K562 (cell line): ENCODE measurements around the gene ZBTB46. TPM values are rescaled to one million over a fixed set of nuclear protein-coding genes. Genes with fewer than 3 reads are reported as not detected.

Source experiments
- ATAC-seq: fragments of 200-7000 bp; cut with Tn5 transposase; 3 replicates; pipeline ENCODE4 v1.9.1; 2020; ENCODE audit warnings: moderate library complexity
- BruUV-seq: library from RNA; stranded (reverse); fragments of 400-500 nt; replicated peaks from 2 replicates; lab custom pipeline; 2021; lab: Mats Ljungman, UMichigan
- CTCF ChIA-PET: fragments of 300-600 bp; formaldehyde crosslinking; extraction: SDS; loops from one replicate; lab custom pipeline; 2021; ENCODE audit warnings: low intra/inter-chr PET ratio; lab: Yijun Ruan, JAX
- POLR2A ChIA-PET: fragments of 300-600, 350-650 bp; sonication (Branson Sonifier 250); formaldehyde crosslinking; extraction: SDS; loops from one replicate; lab custom pipeline; 2021; ENCODE audit warnings: antibody characterized with exemption, inconsistent platforms; lab: Yijun Ruan, JAX
- DNase-seq, 4 experiments: peaks; one replicate each; pipeline versions ENCODE4 v3.0.0 to v3.0.0-alpha.2; 2011 to 2018; ENCODE audit warnings: low spot score in 3 of 4, mixed read lengths in 3 of 4; ENCODE audit errors: extremely low read depth in 1 of 4
- FAIRE-seq: peaks from 2 replicates; lab custom pipeline; 2011; peaks lifted over from hg19 to GRCh38; lab: Jason Lieb, UNC
- H2AFZ ChIP-seq: 2 replicates; pipeline ENCODE4 v1.6.0; 2011; ENCODE audit warnings: low read depth, low read length, control low read depth, inconsistent platforms
- H3K27ac ChIP-seq: fragments of 200-600 bp; 3 replicates; pipeline ENCODE4 v1.8.0; 2011; ENCODE audit warnings: low read depth, mild to moderate bottlenecking, control low read depth, inconsistent platforms, low read length, moderate library complexity, mixed read lengths; ENCODE audit errors: extremely low read depth
- H3K27me3 ChIP-seq, 2 experiments: fragments of 300-600 bp in 1 of 2; 2 replicates in 1 of 2; 3 replicates in 1 of 2; pipeline versions ENCODE4 v1.6.0 to v1.8.0; 2011; ENCODE audit warnings: inconsistent platforms in 2 of 2, low read length in 2 of 2, mild to moderate bottlenecking in 1 of 2, mixed read lengths in 1 of 2, moderate library complexity in 1 of 2; ENCODE audit not compliant: control insufficient read depth in 2 of 2, insufficient read depth in 2 of 2
- H3K36me3 ChIP-seq: fragments of 300-600 bp; 3 replicates; pipeline ENCODE4 v1.8.0; 2011; ENCODE audit warnings: mild to moderate bottlenecking, low read length, inconsistent platforms; ENCODE audit not compliant: control insufficient read depth, insufficient read depth
- H3K4me1 ChIP-seq, 2 experiments: fragments of 200-600 bp in 1 of 2; replicated peaks in 1 of 2; 2 replicates in 1 of 2; 3 replicates in 1 of 2; pipeline versions ENCODE4 v1.5.1 to v1.8.0; 2011; ENCODE audit warnings: inconsistent platforms in 2 of 2, low read length in 2 of 2, mild to moderate bottlenecking in 1 of 2, mixed read lengths in 1 of 2, moderate library complexity in 1 of 2; ENCODE audit not compliant: control insufficient read depth in 2 of 2, insufficient read depth in 2 of 2
- H3K4me2 ChIP-seq: 2 replicates; pipeline ENCODE4 v1.6.1; 2011; ENCODE audit warnings: low read length, control low read depth, inconsistent platforms, mixed read lengths; ENCODE audit not compliant: insufficient read depth
- H3K4me3 ChIP-seq: fragments of 200-600 bp; sonication (generic), shearing (Covaris generic); 2 replicates; pipeline ENCODE4 v1.5.1; 2016; ENCODE audit warnings: control low read depth, inconsistent platforms
- H3K79me2 ChIP-seq: fragments of 200-600 bp; 3 replicates; pipeline ENCODE4 v1.8.0; 2011; ENCODE audit warnings: low read length, inconsistent platforms; ENCODE audit not compliant: control insufficient read depth, insufficient read depth
- H3K9ac ChIP-seq, 2 experiments: 2 replicates each; pipeline versions ENCODE4 v1.6.0 to v1.6.1; 2011; ENCODE audit warnings: low read depth in 2 of 2, low read length in 2 of 2, control low read depth in 1 of 2, inconsistent platforms in 1 of 2, mild to moderate bottlenecking in 1 of 2, mixed read lengths in 1 of 2; ENCODE audit not compliant: insufficient read depth in 1 of 2
- H3K9me1 ChIP-seq: one replicate; pipeline ENCODE4 v1.6.0; 2011; ENCODE audit warnings: inconsistent platforms, mild to moderate bottlenecking, low read length, moderate library complexity; ENCODE audit not compliant: control insufficient read depth, insufficient read depth
- H3K9me3 ChIP-seq: replicated peaks from 2 replicates; pipeline ENCODE4 v1.5.1; 2011; ENCODE audit warnings: low read depth, low read length, inconsistent platforms; ENCODE audit not compliant: control insufficient read depth, insufficient read depth
- H4K20me1 ChIP-seq: replicated peaks from 2 replicates; pipeline ENCODE4 v1.6.1; 2011; ENCODE audit warnings: low read length, inconsistent platforms, mixed read lengths; ENCODE audit not compliant: control insufficient read depth, insufficient read depth
- CAMTA2 ChIP-seq: fragments of 250-450 bp; sonication (Bioruptor Pico); conservative IDR thresholded peaks from 2 replicates; pipeline ENCODE4 v1.5.1; 2022
- CBX1 ChIP-seq: sonication (generic); IDR thresholded peaks from 2 replicates; pipeline ENCODE4 v1.6.1; 2016; ENCODE audit warnings: antibody characterized with exemption, low read depth, mild to moderate bottlenecking
- CHD2 ChIP-seq: IDR thresholded peaks from 2 replicates; pipeline ENCODE4 v1.6.1; 2011; ENCODE audit warnings: low read depth, low read length
- FOXM1 ChIP-seq, 2 experiments: fragments of 450-650 bp in 1 of 2; sonication (generic) in 1 of 2; formaldehyde crosslinking in 1 of 2; IDR thresholded peaks; 2 replicates each; pipeline versions ENCODE4 v1.6.1 to v1.9.0; 2017 to 2022; ENCODE audit warnings: low read depth in 2 of 2, mild to moderate bottlenecking in 2 of 2, missing genetic modification reagents in 1 of 2, moderate library complexity in 1 of 2
- GABPB2 ChIP-seq: fragments of 250-450 bp; sonication (Bioruptor Pico); conservative IDR thresholded peaks from 2 replicates; pipeline ENCODE4 v1.5.1; 2021; ENCODE audit warnings: mild to moderate bottlenecking
- HMGN3 ChIP-seq: IDR thresholded peaks from 2 replicates; pipeline ENCODE4 v1.6.1; 2011; ENCODE audit warnings: borderline replicate concordance, low read depth, mild to moderate bottlenecking, mixed read lengths, low read length; ENCODE audit not compliant: insufficient read length; ENCODE audit errors: extremely low read depth
- HNRNPUL1 ChIP-seq: fragments of 200-400 bp; formaldehyde crosslinking; IDR thresholded peaks from 2 replicates; pipeline ENCODE4 v1.6.1; 2017; ENCODE audit warnings: low read length
- MITF ChIP-seq: IDR thresholded peaks from 2 replicates; pipeline ENCODE4 v1.6.1; 2014; ENCODE audit warnings: antibody characterized with exemption
- NFIC ChIP-seq: fragments of 450-650 bp; IDR thresholded peaks from 2 replicates; pipeline ENCODE4 v1.6.1; 2017; ENCODE audit warnings: mild to moderate bottlenecking, inconsistent platforms
- NFXL1 ChIP-seq: fragments of 450-650 bp; formaldehyde crosslinking; IDR thresholded peaks from 2 replicates; pipeline ENCODE4 v1.4.0; 2021; ENCODE audit warnings: mild to moderate bottlenecking
- NR0B1 ChIP-seq: fragments of 450-650 bp; IDR thresholded peaks from one replicate; pipeline ENCODE4 v1.6.1; 2018; ENCODE audit warnings: mild to moderate bottlenecking, moderate library complexity; ENCODE audit not compliant: partially characterized antibody
- POLR2A ChIP-seq: fragments of 450-650 bp; conservative IDR thresholded peaks from 2 replicates; pipeline ENCODE4 v1.6.1; 2016
- POLR2G ChIP-seq: fragments of 200-400 bp; formaldehyde crosslinking; IDR thresholded peaks from 2 replicates; pipeline ENCODE4 v1.6.1; 2017; ENCODE audit warnings: low read depth, mild to moderate bottlenecking, antibody characterized with exemption, low read length, moderate library complexity
- PTBP1 ChIP-seq: fragments of 200-400 bp; formaldehyde crosslinking; IDR thresholded peaks from 2 replicates; pipeline ENCODE4 v1.6.1; 2017; ENCODE audit warnings: low read depth, low read length
- RBM22 ChIP-seq: fragments of 200-400 bp; formaldehyde crosslinking; IDR thresholded peaks from 2 replicates; pipeline ENCODE4 v1.6.1; 2018; ENCODE audit warnings: low read length, low read depth; ENCODE audit not compliant: poor library complexity, severe bottlenecking
- SMARCE1 ChIP-seq: fragments of 450-650 bp; IDR thresholded peaks from 2 replicates; pipeline ENCODE4 v1.7.1; 2016; ENCODE audit warnings: mild to moderate bottlenecking
- SUPT5H ChIP-seq: fragments of 450-650 bp; IDR thresholded peaks from 2 replicates; pipeline ENCODE4 v1.6.1; 2016
- TAF15 ChIP-seq: fragments of 200-400 bp; formaldehyde crosslinking; IDR thresholded peaks from 2 replicates; pipeline ENCODE4 v1.6.1; 2017; ENCODE audit warnings: mild to moderate bottlenecking, low read depth, low read length, moderate library complexity
- ZNF124 ChIP-seq: sonication (generic); formaldehyde crosslinking; IDR thresholded peaks from 2 replicates; pipeline ENCODE4 v1.8.1; 2022; ENCODE audit warnings: missing genetic modification reagents
- WGBS: fragments of 100-300 bp; shearing (Covaris generic); methylation state at CpG from one replicate; pipeline ENCODE4 v1.1.6; 2016; ENCODE audit warnings: low coverage, mixed read lengths; ENCODE audit not compliant: insufficient coverage; ENCODE audit errors: missing lambda C conversion rate; 5-methylcytosine and 5-hydroxymethylcytosine counted together
- in situ Hi-C: fragments of 300-500 bp; cut with MboI; formaldehyde crosslinking; loops from 4 replicates; pipeline ENCODE4 v1.15.0; 2018; ENCODE audit warnings: inconsistent platforms, mixed read lengths
- intact Hi-C: fragments of 100-400 bp; cut with micrococcal nuclease; formaldehyde crosslinking; loops from 2 replicates; pipeline ENCODE4 v1.14.2; 2022
- polyA plus RNA-seq, 8 experiments: library from polyadenylated mRNA; depleted of rRNA in 4 of 8; stranded (reverse) in 5 of 8; unstranded in 3 of 8; fragments of >200 nt; fragmentation: Nextera tagmentation in 2 of 8; fragmentation: Illumina TruSeq in 1 of 8; extraction: Ambion mirVana in 2 of 8; extraction: Trizol in 1 of 8; gene quantifications; 2 replicates each; pipeline versions ENCODE4 v1.2.1 to v1.2.3, GENCODE V29; 2011 to 2014; ENCODE audit warnings: inconsistent platforms in 1 of 8, missing spikeins in 1 of 8
- total RNA-seq, 7 experiments: library from RNA; depleted of rRNA in 6 of 7; stranded (reverse); fragments of >200 nt in 6 of 7; fragmentation: Illumina TruSeq in 2 of 7; extraction: Trizol in 2 of 7; gene quantifications; 2 replicates each; pipeline versions ENCODE4 v1.2.1 to v1.2.3, GENCODE V29; 2011 to 2021; ENCODE audit warnings: low replicate concordance in 1 of 7

Gene ZBTB46
- total and polyA plus RNA-seq, 9 of the 15 experiments (the other 6 are each of a cell fraction or from before 2014, with no cell fraction given), result 0.29 to 4.1 (median 1.1) TPM

- H3K9ac ChIP-seq, result no peak overlapping the region; a peak in 1 of 4 replicates
- POLR2A ChIA-PET, result interaction anchor here (0.6 to 3.1 kb wide), 4 partner anchors 10 to 167 kb away, joined by 3 to 27 read pairs (median 4); partner anchors contain the start of genes ARFRP1, TPD52L2 and ZGPAT
- H2AFZ ChIP-seq, result no peak overlapping the region
- H3K79me2 ChIP-seq, result no peaks in the 10 kb centered on the region
- in situ Hi-C loops (no loop called here), intact Hi-C loops (no loop called here)
- TF ChIP-seq POLR2A (peak; percentile 67), CHD2 (0 out of 2 replicates have a peak, but pooled peaks have one; percentile 7), NR0B1 (no peak), HMGN3 (no peak), TAF15 (peak; percentile 85; the same call in 1 of the 2 replicates), MITF (no peak), PTBP1 (0 out of 2 replicates have a peak, but pooled peaks have one; percentile 5), POLR2G (peak; percentile 6), RBM22 (peak; percentile 11), GABPB2 (CRISPR knock-in tag) (no peak), SUPT5H (0 out of 2 replicates have a peak, but pooled peaks have one; percentile 47), SMARCE1 (no peak), CAMTA2 (CRISPR knock-in tag) (no peak), HNRNPUL1 (peak; percentile 59; the same call in 1 of the 2 replicates), CBX1 (peak; percentile 35; the same call in 1 of the 2 replicates), NFIC (peak; percentile 71), FOXM1 (IDR thresholded peaks at IDR 0.05; ENCODE audit: low read depth) (no peak), FOXM1 (CRISPR knock-in tag; IDR thresholded peaks at IDR 0.05; ENCODE audit: low read depth) (no peak), NFXL1 (CRISPR knock-in tag) (no peak), ZNF124 (CRISPR knock-in tag) (no peak)
- no peaks in the 10 kb centered on the region for H3K9me3 ChIP-seq
- no peaks in the 10 kb centered on the region; the same call in 1 of the 2 replicates for H4K20me1 ChIP-seq
- DNase-seq (peak in 1 of 4 experiments; percentile 11), FAIRE-seq (no peak), ATAC-seq (no peak)
- H3K4me2 ChIP-seq, result no peak overlapping the region
- WGBS, result 70% methylated on average over 4 of the region's 7 CpGs
- H3K4me3 ChIP-seq, result no peak overlapping the region
- H3K4me1 ChIP-seq, result peaks cover 9 to 81% of the 10 kb centered on the region in 2 experiments
- no peaks in the 10 kb centered on the region for H3K9me1 ChIP-seq
- no peaks in the 10 kb centered on the region for H3K27me3 ChIP-seq
- CTCF ChIA-PET, result no interaction called here
- no TSS peak for BruUV-seq
- no peak overlapping the region for H3K27ac ChIP-seq
- peaks cover 26% of the 10 kb centered on the region; the same call in 2 of the 3 replicates for H3K36me3 ChIP-seq
Measured at GRCh38 chr20:63697357-63697867, 133.7 kb downstream of the ZBTB46 start.
